ENCODE results near the gene NTSR1.

NTSR1 gene

DNA sequence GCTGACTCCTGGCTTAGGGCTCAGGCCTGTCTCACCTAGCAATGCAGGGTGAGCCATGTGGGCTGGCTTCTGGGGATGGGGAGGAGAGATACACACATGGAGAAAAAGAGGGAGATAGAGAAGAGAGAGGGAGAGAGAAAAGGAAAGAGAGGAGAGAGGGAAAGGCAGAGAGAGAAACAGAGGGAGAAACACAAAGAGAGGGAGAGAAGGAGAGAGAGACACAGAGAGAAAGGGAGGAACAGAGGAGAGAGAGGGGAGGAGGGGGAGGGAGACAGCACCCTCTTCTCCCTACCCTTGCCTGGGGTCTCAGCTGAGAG lies 24.8 kb downstream of the NTSR1 start:
- H3K4me3 ChIP-seq (replicated peaks; ENCODE audit: insufficient read depth, low read length), result no peak overlapping the region
- no peak for DNase-seq (ENCODE audit: low read depth in 1 of 2, low spot score in 1 of 2)
- no peaks in the 10 kb centered on the region for H3K27me3 ChIP-seq (ENCODE audit: insufficient read depth, poor library complexity, severe bottlenecking)
- TF ChIP-seq SPI1 (IDR thresholded peaks at IDR 0.05; ENCODE audit: borderline replicate concordance, low read depth) (no peak), POLR2AphosphoS5 (IDR thresholded peaks at IDR 0.05; ENCODE audit: low read depth) (no peak), GABPA (IDR thresholded peaks at IDR 0.05; ENCODE audit: low read depth) (no peak)
- TF ChIP-seq, protein P1, sequence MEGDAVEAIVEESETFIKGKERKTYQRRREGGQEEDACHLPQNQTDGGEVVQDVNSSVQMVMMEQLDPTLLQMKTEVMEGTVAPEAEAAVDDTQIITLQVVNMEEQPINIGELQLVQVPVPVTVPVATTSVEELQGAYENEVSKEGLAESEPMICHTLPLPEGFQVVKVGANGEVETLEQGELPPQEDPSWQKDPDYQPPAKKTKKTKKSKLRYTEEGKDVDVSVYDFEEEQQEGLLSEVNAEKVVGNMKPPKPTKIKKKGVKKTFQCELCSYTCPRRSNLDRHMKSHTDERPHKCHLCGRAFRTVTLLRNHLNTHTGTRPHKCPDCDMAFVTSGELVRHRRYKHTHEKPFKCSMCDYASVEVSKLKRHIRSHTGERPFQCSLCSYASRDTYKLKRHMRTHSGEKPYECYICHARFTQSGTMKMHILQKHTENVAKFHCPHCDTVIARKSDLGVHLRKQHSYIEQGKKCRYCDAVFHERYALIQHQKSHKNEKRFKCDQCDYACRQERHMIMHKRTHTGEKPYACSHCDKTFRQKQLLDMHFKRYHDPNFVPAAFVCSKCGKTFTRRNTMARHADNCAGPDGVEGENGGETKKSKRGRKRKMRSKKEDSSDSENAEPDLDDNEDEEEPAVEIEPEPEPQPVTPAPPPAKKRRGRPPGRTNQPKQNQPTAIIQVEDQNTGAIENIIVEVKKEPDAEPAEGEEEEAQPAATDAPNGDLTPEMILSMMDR (IDR thresholded peaks at IDR 0.05; ENCODE audit: insufficient read depth, low read length), result no peak
- TF ChIP-seq, protein P2, sequence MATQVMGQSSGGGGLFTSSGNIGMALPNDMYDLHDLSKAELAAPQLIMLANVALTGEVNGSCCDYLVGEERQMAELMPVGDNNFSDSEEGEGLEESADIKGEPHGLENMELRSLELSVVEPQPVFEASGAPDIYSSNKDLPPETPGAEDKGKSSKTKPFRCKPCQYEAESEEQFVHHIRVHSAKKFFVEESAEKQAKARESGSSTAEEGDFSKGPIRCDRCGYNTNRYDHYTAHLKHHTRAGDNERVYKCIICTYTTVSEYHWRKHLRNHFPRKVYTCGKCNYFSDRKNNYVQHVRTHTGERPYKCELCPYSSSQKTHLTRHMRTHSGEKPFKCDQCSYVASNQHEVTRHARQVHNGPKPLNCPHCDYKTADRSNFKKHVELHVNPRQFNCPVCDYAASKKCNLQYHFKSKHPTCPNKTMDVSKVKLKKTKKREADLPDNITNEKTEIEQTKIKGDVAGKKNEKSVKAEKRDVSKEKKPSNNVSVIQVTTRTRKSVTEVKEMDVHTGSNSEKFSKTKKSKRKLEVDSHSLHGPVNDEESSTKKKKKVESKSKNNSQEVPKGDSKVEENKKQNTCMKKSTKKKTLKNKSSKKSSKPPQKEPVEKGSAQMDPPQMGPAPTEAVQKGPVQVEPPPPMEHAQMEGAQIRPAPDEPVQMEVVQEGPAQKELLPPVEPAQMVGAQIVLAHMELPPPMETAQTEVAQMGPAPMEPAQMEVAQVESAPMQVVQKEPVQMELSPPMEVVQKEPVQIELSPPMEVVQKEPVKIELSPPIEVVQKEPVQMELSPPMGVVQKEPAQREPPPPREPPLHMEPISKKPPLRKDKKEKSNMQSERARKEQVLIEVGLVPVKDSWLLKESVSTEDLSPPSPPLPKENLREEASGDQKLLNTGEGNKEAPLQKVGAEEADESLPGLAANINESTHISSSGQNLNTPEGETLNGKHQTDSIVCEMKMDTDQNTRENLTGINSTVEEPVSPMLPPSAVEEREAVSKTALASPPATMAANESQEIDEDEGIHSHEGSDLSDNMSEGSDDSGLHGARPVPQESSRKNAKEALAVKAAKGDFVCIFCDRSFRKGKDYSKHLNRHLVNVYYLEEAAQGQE (IDR thresholded peaks at IDR 0.05; ENCODE audit: insufficient replicate concordance, low read depth), result no peak
- no peak overlapping the region for H3K27ac ChIP-seq (replicated peaks)

DNA sequence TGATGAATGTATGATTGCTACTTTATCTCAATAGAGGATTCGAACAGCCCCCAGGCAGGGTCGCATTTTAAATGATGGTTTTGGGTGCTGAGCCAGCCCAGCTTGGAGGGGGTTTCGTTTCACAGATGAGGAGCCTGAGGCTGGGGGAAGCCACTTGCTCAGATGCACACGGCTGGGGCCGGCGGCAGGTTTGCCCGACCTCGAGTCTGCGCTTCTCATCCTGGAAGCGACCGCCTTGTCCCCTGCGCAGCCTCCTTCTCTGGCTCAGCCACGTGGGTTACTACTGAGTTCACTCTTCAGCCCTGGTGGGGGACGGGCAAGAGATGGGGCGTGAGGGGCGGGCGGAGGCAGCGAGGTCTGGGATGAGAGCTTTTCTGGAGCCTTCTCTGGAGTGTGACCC lies 25.3 kb downstream of the NTSR1 start:
- Histone ChIP-seq H3K27ac (replicated peaks) (no peak overlapping the region), H3K4me3 (replicated peaks; ENCODE audit: insufficient read depth, low read length) (no peak overlapping the region), H3K27me3 (ENCODE audit: insufficient read depth, poor library complexity, severe bottlenecking) (no peaks in the 10 kb centered on the region)
- no peak for DNase-seq (ENCODE audit: low read depth in 1 of 2, low spot score in 1 of 2)
- TF ChIP-seq SPI1 (IDR thresholded peaks at IDR 0.05; ENCODE audit: borderline replicate concordance, low read depth) (no peak), GABPA (IDR thresholded peaks at IDR 0.05; ENCODE audit: low read depth) (no peak), POLR2AphosphoS5 (IDR thresholded peaks at IDR 0.05; ENCODE audit: low read depth) (no peak)
- TF ChIP-seq, protein P1 (IDR thresholded peaks at IDR 0.05; ENCODE audit: insufficient read depth, low read length), result no peak
- TF ChIP-seq, protein P2 (IDR thresholded peaks at IDR 0.05; ENCODE audit: insufficient replicate concordance, low read depth), result no peak

DNA sequence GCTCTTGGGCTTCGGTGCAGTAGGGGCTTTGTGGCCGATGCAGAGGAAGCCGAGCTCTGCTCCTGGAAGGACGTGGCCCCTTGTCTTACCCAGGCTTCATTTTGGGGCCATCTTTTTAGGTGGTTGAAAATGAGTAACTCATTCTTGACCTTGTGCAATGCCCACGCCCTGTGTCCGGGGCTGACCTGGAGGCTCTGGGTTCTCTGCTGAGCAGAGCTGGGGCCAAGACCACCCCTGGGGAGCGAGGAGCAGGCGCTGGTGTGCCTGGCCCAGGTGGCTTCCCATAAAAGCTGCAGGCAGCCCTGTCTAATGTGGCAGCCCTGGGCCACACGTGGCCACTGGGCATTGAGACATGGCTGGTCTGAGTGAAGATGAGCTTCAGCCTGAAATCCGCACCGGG lies 25.7 kb downstream of the NTSR1 start:
- Histone ChIP-seq H3K27me3 (ENCODE audit: insufficient read depth, poor library complexity, severe bottlenecking) (no peaks in the 10 kb centered on the region), H3K27ac (replicated peaks) (no peak overlapping the region), H3K4me3 (replicated peaks; ENCODE audit: insufficient read depth, low read length) (no peak overlapping the region)
- no peak for DNase-seq (ENCODE audit: low read depth in 1 of 2, low spot score in 1 of 2)
- TF ChIP-seq SPI1 (IDR thresholded peaks at IDR 0.05; ENCODE audit: borderline replicate concordance, low read depth) (no peak), GABPA (IDR thresholded peaks at IDR 0.05; ENCODE audit: low read depth) (no peak), POLR2AphosphoS5 (IDR thresholded peaks at IDR 0.05; ENCODE audit: low read depth) (no peak)
- TF ChIP-seq, protein P1 (IDR thresholded peaks at IDR 0.05; ENCODE audit: insufficient read depth, low read length), result no peak
- TF ChIP-seq, protein P2 (IDR thresholded peaks at IDR 0.05; ENCODE audit: insufficient replicate concordance, low read depth), result no peak
